Measurements from ENCODE around the gene CRCP. TPM values are rescaled to one million over a fixed set of nuclear protein-coding genes. Genes with fewer than 3 reads are reported as not detected.
A peak's percentile ranks its signal among the peaks of the same experiment; 100 is the strongest.
"Not testable (repeated sequence)": the region's sequence is repeated elsewhere in the genome, so short reads cannot be mapped to it uniquely, and the experiment has no call there.

The CRCP gene
- polyA plus RNA-seq = 10 to 100 TPM; 15.5 to 18.6 (median 16.5) TPM

- H3K27ac ChIP-seq (ENCODE audit: low read depth, low read length) = peak within 1 kb of the TSS; percentile 70
- 0 to 1% (median 1%) methylated on average over 56 to 67 of the region's 67 CpGs for WGBS, 3 donors
Measured at GRCh38 chr7:66114743-66115649, at the start of gene CRCP. CRCP (plus strand) TSS chr7:66114847; CDS start chr7:66114963, 116 bp downstream.

GRCh38 chr7:66069732-66070131 lies 44.9 kb upstream of the CRCP start:
- WGBS, 3 donors = 92 to 94% (median 92%) methylated on average over 4 of the region's 4 CpGs
- no peak overlapping the region for H3K27ac ChIP-seq (ENCODE audit: low read depth, low read length)

GRCh38 chr7:66070222-66070621 lies 44.4 kb upstream of the CRCP start:
- no peak overlapping the region for H3K27ac ChIP-seq (ENCODE audit: low read depth, low read length)
- WGBS, 3 donors = 81 to 98% (median 97%) methylated on average over 1 of the region's 1 CpG

GRCh38 chr7:66072208-66072607 lies 42.4 kb upstream of the CRCP start:
- H3K27ac ChIP-seq (ENCODE audit: low read depth, low read length) = not testable (repeated sequence)
- WGBS, 3 donors = 38 to 76% (median 74%) methylated on average over 7 of the region's 7 CpGs

GRCh38 chr7:66075590-66076461 lies 38.8 kb upstream of the CRCP start, which contains the start of gene ASL:
ASL (plus strand) TSS chr7:66075819; CDS start chr7:66076082, 263 bp downstream.
- no peak within 1 kb of the TSS for H3K27ac ChIP-seq (ENCODE audit: low read depth, low read length)
- 0 to 1% (median 1%) methylated on average over 56 to 67 of the region's 67 CpGs for WGBS, 3 donors

GRCh38 chr7:66076462-66077329 lies 38.0 kb upstream of the CRCP start:
- 59 to 69% (median 64%) methylated on average over 11 of the region's 11 CpGs for WGBS, 3 donors
- no peak overlapping the region for H3K27ac ChIP-seq (ENCODE audit: low read depth, low read length)

- WGBS, 3 donors = 84 to 95% (median 91%) methylated on average over 5 of the region's 5 CpGs
- H3K27ac ChIP-seq (ENCODE audit: low read depth, low read length) = no peak overlapping the region
Measured at GRCh38 chr7:66078067-66078466, 36.6 kb upstream of the CRCP start.

- 97 to 98% (median 97%) methylated on average over 6 of the region's 6 CpGs for WGBS, 3 donors
- no peak overlapping the region for H3K27ac ChIP-seq (ENCODE audit: low read depth, low read length)
Measured at GRCh38 chr7:66082083-66082482, 32.6 kb upstream of the CRCP start.

- no peak overlapping the region for H3K27ac ChIP-seq (ENCODE audit: low read depth, low read length)
- WGBS, 3 donors = 95 to 96% (median 96%) methylated on average over 16 of the region's 16 CpGs
Measured at GRCh38 chr7:66082886-66083415, 31.7 kb upstream of the CRCP start.

- WGBS, 3 donors = 79 to 90% (median 90%) methylated on average over 2 of the region's 2 CpGs
- H3K27ac ChIP-seq (ENCODE audit: low read depth, low read length) = no peak overlapping the region
Measured at GRCh38 chr7:66083677-66084076, 31.0 kb upstream of the CRCP start.

- H3K27ac ChIP-seq (ENCODE audit: low read depth, low read length) = no peak overlapping the region
- WGBS, 3 donors = 83 to 87% (median 85%) methylated on average over 30 to 32 of the region's 32 CpGs
Measured at GRCh38 chr7:66088861-66089838, 25.5 kb upstream of the CRCP start.

GRCh38 chr7:66092654-66093053 lies 22.0 kb upstream of the CRCP start:
- 95% methylated on average over 13 to 19 of the region's 19 CpGs for WGBS, 3 donors
- no peak overlapping the region for H3K27ac ChIP-seq (ENCODE audit: low read depth, low read length)

GRCh38 chr7:66095010-66095409 lies 19.6 kb upstream of the CRCP start:
- H3K27ac ChIP-seq (ENCODE audit: low read depth, low read length) = no peak overlapping the region
- 87 to 96% (median 91%) methylated on average over 4 of the region's 4 CpGs for WGBS, 3 donors

GRCh38 chr7:66099232-66099550 lies 15.5 kb upstream of the CRCP start:
- no CpG with 5 or more reads among the region's 2 CpGs for WGBS, 3 donors
- H3K27ac ChIP-seq (ENCODE audit: low read depth, low read length) = no peak overlapping the region

- 1 to 2% (median 1%) methylated on average over 15 of the region's 15 CpGs for WGBS, 3 donors
- H3K27ac ChIP-seq (ENCODE audit: low read depth, low read length) = peak overlapping the region; percentile 21
Measured at GRCh38 chr7:66099551-66100407, 14.9 kb upstream of the CRCP start.

- peak overlapping the region; percentile 21 for H3K27ac ChIP-seq (ENCODE audit: low read depth, low read length)
- WGBS, 3 donors = 55 to 61% (median 60%) methylated on average over 12 of the region's 12 CpGs
Measured at GRCh38 chr7:66100408-66101050, 14.1 kb upstream of the CRCP start.
